ENCODE data around the gene RET.
"Not testable (repeated sequence)": the region's sequence is repeated elsewhere in the genome, so short reads cannot be mapped to it uniquely, and the experiment has no call there.

The RET gene

GRCh38 chr10:43141421-43141820 is 64.6 kb downstream of the RET start:
- TF ChIP-seq CTCF (IDR thresholded peaks at IDR 0.05; ENCODE audit: extremely low read depth, missing control alignments) = no peak
- DNase-seq (ENCODE audit: low spot score) = no peak

- no peak for DNase-seq (ENCODE audit: low spot score)
- no peak for TF ChIP-seq CTCF (IDR thresholded peaks at IDR 0.05; ENCODE audit: extremely low read depth, missing control alignments)
These were observed 68.4 kb downstream of the RET start for GRCh38 chr10:43145311-43145710.

DNA sequence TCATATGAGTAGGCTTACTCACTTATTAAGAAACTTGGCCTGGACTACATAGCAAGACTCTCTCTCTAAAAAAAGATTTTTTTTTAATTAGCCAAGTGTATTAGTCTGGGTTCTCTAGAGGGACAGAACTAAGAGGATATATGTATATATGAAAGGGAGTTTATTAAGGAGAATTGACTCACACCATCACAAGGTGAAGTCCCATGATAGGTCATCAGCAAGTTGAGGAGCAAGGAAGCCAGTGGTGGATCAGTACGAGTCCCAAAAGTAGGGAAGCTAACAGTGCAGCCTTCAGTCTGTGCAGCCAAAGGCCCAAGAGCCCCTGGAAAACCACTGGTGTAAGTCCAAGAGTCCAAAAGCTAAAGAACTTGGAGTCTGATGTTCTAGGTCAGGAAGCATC is 69.1 kb downstream of the RET start:
- not testable (repeated sequence) for DNase-seq (ENCODE audit: low spot score)

- TF ChIP-seq CTCF (IDR thresholded peaks at IDR 0.05; ENCODE audit: extremely low read depth, missing control alignments) = no peak
- DNase-seq (ENCODE audit: low spot score) = no peak
These were observed 74.5 kb downstream of the RET start for GRCh38 chr10:43151371-43151770.

GRCh38 chr10:43153901-43154300 is 77.0 kb downstream of the RET start:
- DNase-seq (ENCODE audit: low spot score) = no peak
- TF ChIP-seq CTCF (IDR thresholded peaks at IDR 0.05; ENCODE audit: extremely low read depth, missing control alignments) = no peak

DNA sequence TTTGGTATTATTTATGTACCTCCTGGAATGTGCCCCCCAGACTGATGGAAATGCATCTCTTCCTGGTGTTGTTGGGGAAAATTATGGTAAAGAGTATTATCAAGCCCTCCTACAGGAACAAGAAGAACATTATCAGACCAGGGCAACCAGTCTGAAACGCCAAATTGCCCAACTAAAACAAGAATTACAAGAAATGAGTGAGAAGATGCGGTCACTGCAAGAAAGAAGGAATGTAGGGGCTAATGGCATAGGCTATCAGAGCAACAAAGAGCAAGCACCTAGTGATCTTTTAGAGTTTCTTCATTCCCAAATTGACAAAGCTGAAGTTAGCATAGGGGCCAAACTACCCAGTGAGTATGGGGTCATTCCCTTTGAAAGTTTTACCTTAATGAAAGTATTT is 78.4 kb downstream of the RET start:
- no peak for DNase-seq (ENCODE audit: low spot score)
- no peak for TF ChIP-seq CTCF (IDR thresholded peaks at IDR 0.05; ENCODE audit: extremely low read depth, missing control alignments)

DNA sequence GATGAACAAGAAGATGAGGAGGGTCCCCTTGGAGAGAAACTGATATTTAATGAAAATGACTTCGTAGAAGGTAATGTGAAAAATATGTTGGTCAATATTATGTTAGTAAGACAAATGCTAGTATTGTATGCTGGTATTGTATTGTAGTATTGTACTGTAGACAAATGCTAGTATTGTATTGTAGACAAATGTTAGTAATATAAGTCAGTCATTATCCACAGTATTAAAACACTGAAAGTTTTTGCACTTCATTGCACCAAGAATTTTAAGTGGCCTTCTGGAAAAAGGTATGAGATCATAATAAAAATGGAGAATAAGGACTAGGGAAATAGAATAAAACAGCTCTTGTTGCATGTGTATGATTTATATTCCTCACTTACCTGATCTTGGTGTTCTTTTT is 78.9 kb downstream of the RET start:
- DNase-seq (ENCODE audit: low spot score) = no peak
- no peak for TF ChIP-seq CTCF (IDR thresholded peaks at IDR 0.05; ENCODE audit: extremely low read depth, missing control alignments)

DNA sequence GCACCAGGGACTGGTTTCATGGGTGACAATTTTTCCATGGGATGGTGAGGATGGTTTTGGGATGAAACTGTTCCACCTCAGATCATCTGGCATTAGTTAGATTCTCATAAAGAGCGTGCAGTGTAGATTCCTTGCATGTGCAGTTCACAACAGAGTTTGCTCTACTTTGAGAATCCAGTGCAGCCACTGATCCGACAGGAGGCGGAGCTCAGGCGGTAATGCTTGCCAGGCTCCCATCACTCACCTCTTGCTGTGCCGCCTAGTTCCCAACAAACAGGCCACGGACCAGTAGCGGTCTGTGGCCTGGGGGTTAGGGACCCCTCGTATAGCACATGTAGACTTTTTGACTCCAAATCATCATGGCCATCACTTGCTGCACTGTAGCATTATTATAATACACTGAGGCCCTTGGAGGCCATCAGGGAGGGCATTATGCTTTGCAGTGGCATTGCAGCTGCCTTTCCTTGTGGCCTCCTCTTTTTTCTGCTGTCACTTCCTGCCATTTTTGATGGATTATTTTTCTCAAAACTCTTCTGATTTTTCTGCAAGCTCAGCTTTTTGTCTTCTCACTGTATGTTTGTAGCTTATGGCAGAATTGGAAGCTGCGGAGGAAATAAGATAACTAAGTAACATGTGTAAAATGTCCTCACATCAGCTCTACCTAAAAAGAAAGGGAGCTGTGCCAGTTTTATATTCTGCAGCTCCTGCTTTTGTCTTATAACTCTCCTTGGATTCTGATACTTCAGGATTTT is 79.9 kb downstream of the RET start:
- no peak for TF ChIP-seq CTCF (IDR thresholded peaks at IDR 0.05; ENCODE audit: extremely low read depth, missing control alignments)
- no peak for DNase-seq (ENCODE audit: low spot score)

Measured in GM20000 (cell line).